HTR-8/SVneo (cell line): ENCODE measurements around the gene SENP6.
"Not testable (repeated sequence)": the region's sequence is repeated elsewhere in the genome, so short reads cannot be mapped to it uniquely, and the experiment has no call there.

Experiments used
- DNase-seq: peaks from one replicate; pipeline ENCODE4 v3.0.0; 2011; ENCODE audit warnings: low spot score, mixed read lengths; ENCODE audit not compliant: insufficient read length
- FAIRE-seq: peaks from 2 replicates; lab custom pipeline; 2011; peaks lifted over from hg19 to GRCh38; lab: Jason Lieb, UNC

The SENP6 gene

GRCh38 chr6:75601304-75602245 lies at the start of gene SENP6:
Gene SENP6 (plus strand): TSS chr6:75601880. CDS start chr6:75602525, 645 bp downstream.
- peak; percentile 63 for DNase-seq
- peak; percentile 72 for FAIRE-seq

GRCh38 chr6:75556240-75556639 lies 45.4 kb upstream of the SENP6 start:
- DNase-seq, result no peak
- FAIRE-seq, result no peak

- FAIRE-seq, result no peak
Observed at GRCh38 chr6:75557068-75557467, 44.6 kb upstream of the SENP6 start.

GRCh38 chr6:75563032-75563431 lies 38.6 kb upstream of the SENP6 start:
- DNase-seq (no peak), FAIRE-seq (no peak)

More at GRCh38 chr6:75557068-75557467, 44.6 kb upstream of the SENP6 start:
- DNase-seq, result no peak

- FAIRE-seq (no peak), DNase-seq (no peak)
Observed at GRCh38 chr6:75566137-75566767, 35.4 kb upstream of the SENP6 start.

- no peak for FAIRE-seq
- DNase-seq, result no peak
Observed at GRCh38 chr6:75568100-75568499, 33.6 kb upstream of the SENP6 start.

GRCh38 chr6:75568965-75569364 lies 32.7 kb upstream of the SENP6 start:
- FAIRE-seq (no peak), DNase-seq (no peak)

- not testable (repeated sequence) for DNase-seq
Observed at GRCh38 chr6:75570671-75571070, 31.0 kb upstream of the SENP6 start.

GRCh38 chr6:75572072-75572471 lies 29.6 kb upstream of the SENP6 start:
- no peak for FAIRE-seq
- no peak for DNase-seq

More at GRCh38 chr6:75570671-75571070, 31.0 kb upstream of the SENP6 start:
- not testable (repeated sequence) for FAIRE-seq

GRCh38 chr6:75579951-75580350 lies 21.7 kb upstream of the SENP6 start:
- DNase-seq, result no peak
- FAIRE-seq, result no peak

- DNase-seq (no peak), FAIRE-seq (no peak)
Observed at GRCh38 chr6:75581231-75581630, 20.4 kb upstream of the SENP6 start.

- not testable (repeated sequence) for DNase-seq, FAIRE-seq
Observed at GRCh38 chr6:75584552-75584951, 17.1 kb upstream of the SENP6 start.

- FAIRE-seq (no peak), DNase-seq (no peak)
Observed at GRCh38 chr6:75588948-75589347, 12.7 kb upstream of the SENP6 start.

GRCh38 chr6:75590370-75590769 lies 11.3 kb upstream of the SENP6 start:
- no peak for DNase-seq
- no peak for FAIRE-seq

GRCh38 chr6:75596380-75596779 lies 5.3 kb upstream of the SENP6 start:
- DNase-seq, FAIRE-seq: not testable (repeated sequence)

GRCh38 chr6:75600768-75601167 lies 912 bp upstream of the SENP6 start:
- DNase-seq (no peak), FAIRE-seq (no peak)

- peak; percentile 17 for DNase-seq
Observed at GRCh38 chr6:75602246-75603105, 796 bp downstream of the SENP6 start.

GRCh38 chr6:75603106-75603420 lies 1.4 kb downstream of the SENP6 start:
- FAIRE-seq, result no peak
- DNase-seq, result no peak

More at GRCh38 chr6:75602246-75603105, 796 bp downstream of the SENP6 start:
- FAIRE-seq, result no peak

- DNase-seq (no peak), FAIRE-seq (no peak)
Observed at GRCh38 chr6:75604294-75604693, 2.6 kb downstream of the SENP6 start.

- DNase-seq, result no peak
- no peak for FAIRE-seq
Observed at GRCh38 chr6:75605635-75606034, 4.0 kb downstream of the SENP6 start.
